Measurements from ENCODE around the gene SPRED3. TPM values are rescaled to one million over a fixed set of nuclear protein-coding genes. Genes with fewer than 3 reads are reported as not detected.
A peak's percentile ranks its signal among the peaks of the same experiment; 100 is the strongest.

The SPRED3 gene
- total and polyA plus RNA-seq, 9 of the 15 experiments (the other 6 are each of a cell fraction or from before 2014, with no cell fraction given): 0.05 to 1.3 (median 0.36) TPM

DNA sequence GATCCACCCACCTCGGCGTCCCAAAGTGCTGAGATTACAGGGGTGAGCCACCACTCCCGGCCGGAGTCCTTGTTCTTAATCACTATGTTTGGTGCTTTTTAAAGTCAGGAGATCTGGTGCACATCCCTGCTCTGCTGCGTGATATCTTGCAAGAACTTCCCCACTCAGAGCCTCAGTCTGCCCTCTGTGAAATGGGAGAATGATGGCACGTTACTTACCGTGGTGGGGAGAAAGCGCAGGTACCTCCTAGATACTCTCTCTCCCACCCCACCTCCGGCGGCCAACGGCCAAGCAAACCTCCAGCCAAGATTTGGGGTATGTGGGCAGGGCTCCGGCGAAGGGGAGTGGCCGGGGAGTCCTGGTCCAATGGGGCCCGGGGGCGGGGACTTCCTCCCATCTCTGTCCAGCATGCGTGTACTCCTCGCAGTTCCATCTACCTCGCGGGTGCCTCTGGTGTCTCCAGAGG lies 44.8 kb downstream of the SPRED3 start, which contains the start of gene RYR1 (continued):
- TF ChIP-seq, protein P1, sequence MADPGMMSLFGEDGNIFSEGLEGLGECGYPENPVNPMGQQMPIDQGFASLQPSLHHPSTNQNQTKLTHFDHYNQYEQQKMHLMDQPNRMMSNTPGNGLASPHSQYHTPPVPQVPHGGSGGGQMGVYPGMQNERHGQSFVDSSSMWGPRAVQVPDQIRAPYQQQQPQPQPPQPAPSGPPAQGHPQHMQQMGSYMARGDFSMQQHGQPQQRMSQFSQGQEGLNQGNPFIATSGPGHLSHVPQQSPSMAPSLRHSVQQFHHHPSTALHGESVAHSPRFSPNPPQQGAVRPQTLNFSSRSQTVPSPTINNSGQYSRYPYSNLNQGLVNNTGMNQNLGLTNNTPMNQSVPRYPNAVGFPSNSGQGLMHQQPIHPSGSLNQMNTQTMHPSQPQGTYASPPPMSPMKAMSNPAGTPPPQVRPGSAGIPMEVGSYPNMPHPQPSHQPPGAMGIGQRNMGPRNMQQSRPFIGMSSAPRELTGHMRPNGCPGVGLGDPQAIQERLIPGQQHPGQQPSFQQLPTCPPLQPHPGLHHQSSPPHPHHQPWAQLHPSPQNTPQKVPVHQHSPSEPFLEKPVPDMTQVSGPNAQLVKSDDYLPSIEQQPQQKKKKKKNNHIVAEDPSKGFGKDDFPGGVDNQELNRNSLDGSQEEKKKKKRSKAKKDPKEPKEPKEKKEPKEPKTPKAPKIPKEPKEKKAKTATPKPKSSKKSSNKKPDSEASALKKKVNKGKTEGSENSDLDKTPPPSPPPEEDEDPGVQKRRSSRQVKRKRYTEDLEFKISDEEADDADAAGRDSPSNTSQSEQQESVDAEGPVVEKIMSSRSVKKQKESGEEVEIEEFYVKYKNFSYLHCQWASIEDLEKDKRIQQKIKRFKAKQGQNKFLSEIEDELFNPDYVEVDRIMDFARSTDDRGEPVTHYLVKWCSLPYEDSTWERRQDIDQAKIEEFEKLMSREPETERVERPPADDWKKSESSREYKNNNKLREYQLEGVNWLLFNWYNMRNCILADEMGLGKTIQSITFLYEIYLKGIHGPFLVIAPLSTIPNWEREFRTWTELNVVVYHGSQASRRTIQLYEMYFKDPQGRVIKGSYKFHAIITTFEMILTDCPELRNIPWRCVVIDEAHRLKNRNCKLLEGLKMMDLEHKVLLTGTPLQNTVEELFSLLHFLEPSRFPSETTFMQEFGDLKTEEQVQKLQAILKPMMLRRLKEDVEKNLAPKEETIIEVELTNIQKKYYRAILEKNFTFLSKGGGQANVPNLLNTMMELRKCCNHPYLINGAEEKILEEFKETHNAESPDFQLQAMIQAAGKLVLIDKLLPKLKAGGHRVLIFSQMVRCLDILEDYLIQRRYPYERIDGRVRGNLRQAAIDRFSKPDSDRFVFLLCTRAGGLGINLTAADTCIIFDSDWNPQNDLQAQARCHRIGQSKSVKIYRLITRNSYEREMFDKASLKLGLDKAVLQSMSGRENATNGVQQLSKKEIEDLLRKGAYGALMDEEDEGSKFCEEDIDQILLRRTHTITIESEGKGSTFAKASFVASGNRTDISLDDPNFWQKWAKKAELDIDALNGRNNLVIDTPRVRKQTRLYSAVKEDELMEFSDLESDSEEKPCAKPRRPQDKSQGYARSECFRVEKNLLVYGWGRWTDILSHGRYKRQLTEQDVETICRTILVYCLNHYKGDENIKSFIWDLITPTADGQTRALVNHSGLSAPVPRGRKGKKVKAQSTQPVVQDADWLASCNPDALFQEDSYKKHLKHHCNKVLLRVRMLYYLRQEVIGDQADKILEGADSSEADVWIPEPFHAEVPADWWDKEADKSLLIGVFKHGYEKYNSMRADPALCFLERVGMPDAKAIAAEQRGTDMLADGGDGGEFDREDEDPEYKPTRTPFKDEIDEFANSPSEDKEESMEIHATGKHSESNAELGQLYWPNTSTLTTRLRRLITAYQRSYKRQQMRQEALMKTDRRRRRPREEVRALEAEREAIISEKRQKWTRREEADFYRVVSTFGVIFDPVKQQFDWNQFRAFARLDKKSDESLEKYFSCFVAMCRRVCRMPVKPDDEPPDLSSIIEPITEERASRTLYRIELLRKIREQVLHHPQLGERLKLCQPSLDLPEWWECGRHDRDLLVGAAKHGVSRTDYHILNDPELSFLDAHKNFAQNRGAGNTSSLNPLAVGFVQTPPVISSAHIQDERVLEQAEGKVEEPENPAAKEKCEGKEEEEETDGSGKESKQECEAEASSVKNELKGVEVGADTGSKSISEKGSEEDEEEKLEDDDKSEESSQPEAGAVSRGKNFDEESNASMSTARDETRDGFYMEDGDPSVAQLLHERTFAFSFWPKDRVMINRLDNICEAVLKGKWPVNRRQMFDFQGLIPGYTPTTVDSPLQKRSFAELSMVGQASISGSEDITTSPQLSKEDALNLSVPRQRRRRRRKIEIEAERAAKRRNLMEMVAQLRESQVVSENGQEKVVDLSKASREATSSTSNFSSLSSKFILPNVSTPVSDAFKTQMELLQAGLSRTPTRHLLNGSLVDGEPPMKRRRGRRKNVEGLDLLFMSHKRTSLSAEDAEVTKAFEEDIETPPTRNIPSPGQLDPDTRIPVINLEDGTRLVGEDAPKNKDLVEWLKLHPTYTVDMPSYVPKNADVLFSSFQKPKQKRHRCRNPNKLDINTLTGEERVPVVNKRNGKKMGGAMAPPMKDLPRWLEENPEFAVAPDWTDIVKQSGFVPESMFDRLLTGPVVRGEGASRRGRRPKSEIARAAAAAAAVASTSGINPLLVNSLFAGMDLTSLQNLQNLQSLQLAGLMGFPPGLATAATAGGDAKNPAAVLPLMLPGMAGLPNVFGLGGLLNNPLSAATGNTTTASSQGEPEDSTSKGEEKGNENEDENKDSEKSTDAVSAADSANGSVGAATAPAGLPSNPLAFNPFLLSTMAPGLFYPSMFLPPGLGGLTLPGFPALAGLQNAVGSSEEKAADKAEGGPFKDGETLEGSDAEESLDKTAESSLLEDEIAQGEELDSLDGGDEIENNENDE (IDR thresholded peaks at IDR 0.05; ENCODE audit: low read depth, low read length): no peak
- TF ChIP-seq SMARCB1 (IDR thresholded peaks at IDR 0.05; ENCODE audit: insufficient read length, low read depth): no peak
- peak; percentile 91; the same call in 1 of the 2 replicates for TF ChIP-seq HDAC2 (IDR thresholded peaks at IDR 0.05)
- TF ChIP-seq TEAD4 (IDR thresholded peaks at IDR 0.05; ENCODE audit: low read length): 0 out of 2 replicates have a peak, but pooled peaks have one; percentile 5
- TF ChIP-seq TEAD4 (CRISPR knock-in tag; IDR thresholded peaks at IDR 0.05; ENCODE audit: borderline replicate concordance): no peak
- peak; percentile 69 for TF ChIP-seq SP1 (CRISPR knock-in tag; IDR thresholded peaks at IDR 0.05)
- TF ChIP-seq MEF2D (tag; conservative IDR thresholded peaks at IDR 0.05; ENCODE audit: low read depth): no peak
- TF ChIP-seq CHCHD3 (CRISPR knock-in tag; IDR thresholded peaks at IDR 0.05): no peak
- TF ChIP-seq HDAC1 (IDR thresholded peaks at IDR 0.05): peak in 1 of 2 experiments; percentile 65; a peak in 2 of 4 replicates
- TF ChIP-seq, protein P2, sequence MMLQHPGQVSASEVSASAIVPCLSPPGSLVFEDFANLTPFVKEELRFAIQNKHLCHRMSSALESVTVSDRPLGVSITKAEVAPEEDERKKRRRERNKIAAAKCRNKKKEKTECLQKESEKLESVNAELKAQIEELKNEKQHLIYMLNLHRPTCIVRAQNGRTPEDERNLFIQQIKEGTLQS (IDR thresholded peaks at IDR 0.05): no peak
- TF ChIP-seq, protein P2 (CRISPR knock-in tag; conservative IDR thresholded peaks at IDR 0.05): no peak
- TF ChIP-seq SPI1 (IDR thresholded peaks at IDR 0.05; ENCODE audit: borderline replicate concordance, low read depth, low read length): peak; percentile 86
- TF ChIP-seq TAF15 (IDR thresholded peaks at IDR 0.05; ENCODE audit: low read depth, low read length): no peak
- TF ChIP-seq, protein P3, sequence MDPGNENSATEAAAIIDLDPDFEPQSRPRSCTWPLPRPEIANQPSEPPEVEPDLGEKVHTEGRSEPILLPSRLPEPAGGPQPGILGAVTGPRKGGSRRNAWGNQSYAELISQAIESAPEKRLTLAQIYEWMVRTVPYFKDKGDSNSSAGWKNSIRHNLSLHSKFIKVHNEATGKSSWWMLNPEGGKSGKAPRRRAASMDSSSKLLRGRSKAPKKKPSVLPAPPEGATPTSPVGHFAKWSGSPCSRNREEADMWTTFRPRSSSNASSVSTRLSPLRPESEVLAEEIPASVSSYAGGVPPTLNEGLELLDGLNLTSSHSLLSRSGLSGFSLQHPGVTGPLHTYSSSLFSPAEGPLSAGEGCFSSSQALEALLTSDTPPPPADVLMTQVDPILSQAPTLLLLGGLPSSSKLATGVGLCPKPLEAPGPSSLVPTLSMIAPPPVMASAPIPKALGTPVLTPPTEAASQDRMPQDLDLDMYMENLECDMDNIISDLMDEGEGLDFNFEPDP (CRISPR knock-in tag; IDR thresholded peaks at IDR 0.05): no peak
- TF ChIP-seq TAF9B (IDR thresholded peaks at IDR 0.05; ENCODE audit: partially characterized antibody): no peak
- TF ChIP-seq NFRKB (IDR thresholded peaks at IDR 0.05; ENCODE audit: low read depth): no peak
- TF ChIP-seq CXXC5 (CRISPR knock-in tag; IDR thresholded peaks at IDR 0.05): peak; percentile 42
